ENCODE measurements around the gene RPS6KA3. TPM values are rescaled to one million over a fixed set of nuclear protein-coding genes. Genes with fewer than 3 reads are reported as not detected.

Gene RPS6KA3
- total RNA-seq, 1 experiment from 2014 or later, result 63.4 TPM

DNA sequence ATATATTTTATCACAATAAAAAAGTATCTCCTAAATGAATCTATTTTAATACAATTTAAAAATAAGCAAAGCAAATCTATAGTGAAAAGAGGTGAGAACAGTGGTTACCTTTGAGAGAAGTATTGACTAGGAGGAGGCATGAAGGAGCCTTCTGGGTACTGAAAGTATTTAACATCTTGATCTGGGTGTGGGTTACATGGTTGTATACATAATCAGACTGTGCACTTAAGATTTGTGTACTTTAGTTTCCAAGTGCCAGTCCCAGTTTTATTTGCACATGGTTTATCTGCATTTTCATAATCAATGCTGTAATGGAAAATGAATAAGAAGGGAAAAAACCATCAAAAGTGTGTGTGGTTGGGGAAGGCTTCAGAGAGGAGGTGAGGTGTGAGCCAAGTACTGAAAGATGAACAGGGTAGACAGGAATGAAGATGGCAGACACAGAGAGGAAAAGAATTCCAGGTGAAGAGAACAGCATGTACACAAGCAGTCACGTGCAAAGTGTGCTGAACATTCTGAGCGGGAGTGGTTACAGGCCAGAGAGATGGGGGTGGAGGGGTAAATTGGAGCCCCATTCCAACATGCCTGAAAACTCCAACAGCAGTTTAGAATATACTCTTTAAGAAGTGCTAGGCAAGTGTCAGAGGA, 164.7 kb downstream of the RPS6KA3 start:
- H3K4me3 Mint-ChIP-seq (ENCODE audit: low read depth, unreplicated experiment), result no peak overlapping the region
- intact Hi-C loops (cut with micrococcal nuclease; ENCODE audit: unreplicated experiment), result no loop called here
- CTCF ChIA-PET, result no interaction called here
- no TSS peak for BruUV-seq (replicated peaks)
- H3K27ac Mint-ChIP-seq (ENCODE audit: unreplicated experiment), result no peak overlapping the region
- H3K36me3 Mint-ChIP-seq (ENCODE audit: insufficient read depth, unreplicated experiment), result no peaks in the 10 kb centered on the region
- no peaks in the 10 kb centered on the region for H3K9me3 Mint-ChIP-seq (ENCODE audit: low read depth, unreplicated experiment)
- TF ChIP-seq, protein P1, sequence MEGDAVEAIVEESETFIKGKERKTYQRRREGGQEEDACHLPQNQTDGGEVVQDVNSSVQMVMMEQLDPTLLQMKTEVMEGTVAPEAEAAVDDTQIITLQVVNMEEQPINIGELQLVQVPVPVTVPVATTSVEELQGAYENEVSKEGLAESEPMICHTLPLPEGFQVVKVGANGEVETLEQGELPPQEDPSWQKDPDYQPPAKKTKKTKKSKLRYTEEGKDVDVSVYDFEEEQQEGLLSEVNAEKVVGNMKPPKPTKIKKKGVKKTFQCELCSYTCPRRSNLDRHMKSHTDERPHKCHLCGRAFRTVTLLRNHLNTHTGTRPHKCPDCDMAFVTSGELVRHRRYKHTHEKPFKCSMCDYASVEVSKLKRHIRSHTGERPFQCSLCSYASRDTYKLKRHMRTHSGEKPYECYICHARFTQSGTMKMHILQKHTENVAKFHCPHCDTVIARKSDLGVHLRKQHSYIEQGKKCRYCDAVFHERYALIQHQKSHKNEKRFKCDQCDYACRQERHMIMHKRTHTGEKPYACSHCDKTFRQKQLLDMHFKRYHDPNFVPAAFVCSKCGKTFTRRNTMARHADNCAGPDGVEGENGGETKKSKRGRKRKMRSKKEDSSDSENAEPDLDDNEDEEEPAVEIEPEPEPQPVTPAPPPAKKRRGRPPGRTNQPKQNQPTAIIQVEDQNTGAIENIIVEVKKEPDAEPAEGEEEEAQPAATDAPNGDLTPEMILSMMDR (IDR thresholded peaks at IDR 0.05; ENCODE audit: unreplicated experiment), result no peak
- H3K4me1 Mint-ChIP-seq (ENCODE audit: low read depth, unreplicated experiment), result peaks cover 9% of the 10 kb centered on the region
- DNase-seq, result no peak
- no peaks in the 10 kb centered on the region for H3K27me3 Mint-ChIP-seq (ENCODE audit: unreplicated experiment)

Other genes starting within 250 kb of the RPS6KA3 start
- gene MAP7D2, start 150.0 kb downstream of the RPS6KA3 start, total RNA-seq (2022), result 2.6 and 4.0 TPM in 2 replicates
- gene EIF1AX, start 125.1 kb downstream of the RPS6KA3 start, total RNA-seq (2022), result 127 and 133 TPM in 2 replicates

All from Calu3 (cell line).